AG04449 (cell line): Measurements from ENCODE around the gene DNTT.

Experiments used
- CTCF ChIA-PET: fragments of 350-600 bp; formaldehyde crosslinking; extraction: SDS; loops from one replicate; lab custom pipeline; 2021; ENCODE audit warnings: antibody characterized with exemption; lab: Yijun Ruan, JAX
- POLR2A ChIA-PET: fragments of 400-600, 350-600 bp; formaldehyde crosslinking; extraction: SDS; loops from one replicate; lab custom pipeline; 2020; ENCODE audit warnings: antibody characterized with exemption, inconsistent platforms; lab: Yijun Ruan, JAX
- DNase-seq: peaks from one replicate; pipeline ENCODE4 v3.0.0-alpha.2; 2010; ENCODE audit warnings: low read depth, low spot score
- H3K4me3 ChIP-seq: 2 replicates; pipeline ENCODE4 v1.5.1; 2011; ENCODE audit warnings: low read depth, mild to moderate bottlenecking, control low read depth, low read length
- CTCF ChIP-seq: IDR thresholded peaks from one replicate; pipeline ENCODE4 v1.5.1; 2011; ENCODE audit warnings: mild to moderate bottlenecking, moderate library complexity, low read length, control low read depth, inconsistent platforms; ENCODE audit not compliant: insufficient read depth; ENCODE audit errors: missing control alignments

Gene DNTT

GRCh38 chr10:96304230-96304629 lies at the start of gene DNTT:
Gene DNTT, plus strand, starts transcription at chr10:96304434. Its CDS starts 64 bp downstream, at chr10:96304498.
- POLR2A ChIA-PET = no interaction called here
- DNase-seq = no peak
- H3K4me3 ChIP-seq = no peak within 1 kb of the TSS
- CTCF ChIA-PET = no interaction called here
- TF ChIP-seq CTCF = no peak

GRCh38 chr10:96254976-96255375 lies 49.3 kb upstream of the DNTT start:
- no peak overlapping the region for H3K4me3 ChIP-seq
- no peak for TF ChIP-seq CTCF
- ChIA-PET POLR2A (no interaction called here), CTCF (no interaction called here)
- DNase-seq = no peak

DNA sequence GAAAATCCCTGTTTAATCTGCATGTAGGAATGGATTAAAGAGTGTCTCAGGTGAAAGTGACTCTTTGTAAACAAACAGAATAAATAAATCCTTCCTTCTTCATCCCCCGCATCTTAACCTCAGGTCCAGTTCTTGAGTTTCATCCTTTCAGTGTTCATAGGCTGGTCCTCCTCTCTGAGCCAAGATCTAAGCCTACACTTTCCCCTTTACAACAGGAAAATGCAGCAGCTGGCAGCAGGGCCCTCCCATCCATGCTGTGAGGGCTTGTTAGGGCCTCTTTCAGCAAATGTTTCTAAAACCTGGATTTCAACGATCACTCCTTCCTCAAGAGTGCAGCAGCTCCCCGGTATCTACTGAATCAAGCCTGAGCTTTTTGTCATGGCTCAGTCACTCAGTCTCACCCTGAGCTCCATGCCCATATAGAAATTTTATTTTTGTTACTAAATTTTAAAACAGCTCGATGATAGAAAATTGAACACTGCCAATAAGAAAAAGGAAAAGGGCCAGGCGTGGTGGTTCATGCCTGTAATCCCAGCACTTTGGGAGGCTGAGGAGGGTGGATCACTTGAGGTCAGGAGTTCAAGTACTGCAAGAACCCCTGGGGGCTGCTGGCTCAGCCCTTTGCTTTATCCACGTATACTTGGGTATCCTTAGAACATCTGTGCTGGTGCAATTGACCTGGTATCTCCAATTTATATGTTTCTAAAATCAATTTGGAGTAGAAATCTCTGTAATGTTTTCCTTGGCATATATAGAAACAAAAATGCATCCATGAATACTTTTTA lies 48.5 kb upstream of the DNTT start:
- no peak for TF ChIP-seq CTCF
- H3K4me3 ChIP-seq = no peak overlapping the region
- DNase-seq = no peak
- ChIA-PET POLR2A (no interaction called here), CTCF (no interaction called here)

DNA sequence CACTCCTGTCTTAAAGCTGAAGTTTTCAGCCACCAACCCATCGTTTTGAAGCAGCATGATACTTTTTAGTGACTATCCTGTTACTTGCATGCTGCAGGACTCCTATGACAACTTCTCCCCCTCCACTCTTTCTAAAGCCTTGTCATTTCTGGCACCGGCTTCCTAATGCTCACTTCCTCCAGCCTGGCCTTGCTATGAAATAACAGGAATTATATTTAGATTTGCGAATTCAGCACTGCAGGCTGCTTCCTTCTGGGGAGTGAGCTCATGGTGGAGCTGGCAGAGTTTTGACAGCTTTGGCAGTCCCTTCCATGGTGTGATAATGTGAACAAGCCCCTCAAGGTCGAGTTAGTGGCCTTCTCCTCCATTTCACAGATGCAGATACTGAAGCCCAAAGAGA lies 46.3 kb upstream of the DNTT start:
- DNase-seq = no peak
- TF ChIP-seq CTCF = no peak
- CTCF ChIA-PET = no interaction called here
- POLR2A ChIA-PET = no interaction called here
- H3K4me3 ChIP-seq = no peak overlapping the region

- no peak for TF ChIP-seq CTCF
- ChIA-PET POLR2A (no interaction called here), CTCF (no interaction called here)
- H3K4me3 ChIP-seq = no peak overlapping the region
- no peak for DNase-seq
Observed at GRCh38 chr10:96259150-96259549, 45.1 kb upstream of the DNTT start.

DNA sequence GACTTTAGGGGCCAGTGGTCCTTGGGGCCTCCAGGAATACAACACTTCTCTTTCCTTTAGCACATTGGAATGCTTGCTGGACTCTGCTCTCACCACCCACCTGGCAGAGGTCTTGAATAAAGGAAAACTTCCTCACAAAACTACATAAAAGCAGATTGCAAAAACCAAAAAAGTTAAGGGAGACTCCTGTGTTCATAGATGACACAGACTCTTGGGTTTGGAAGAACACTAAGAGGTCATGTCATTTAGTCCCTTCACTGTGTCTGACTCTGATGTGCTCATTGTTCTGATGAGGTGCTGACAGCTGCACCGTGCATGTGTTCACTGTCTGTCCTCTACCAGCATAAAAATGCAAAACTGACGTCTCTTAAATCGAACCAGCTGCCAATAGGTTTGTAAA lies 44.2 kb upstream of the DNTT start:
- POLR2A ChIA-PET = no interaction called here
- CTCF ChIA-PET = no interaction called here
- H3K4me3 ChIP-seq = no peak overlapping the region
- DNase-seq = no peak
- no peak for TF ChIP-seq CTCF
